ENCODE results near the gene COQ8A. TPM values are rescaled to one million over a fixed set of nuclear protein-coding genes. Genes with fewer than 3 reads are reported as not detected.

Gene COQ8A
- total RNA-seq, 4 donors from 2014 or later, result 73.1 to 118 (median 80.9) TPM

DNA sequence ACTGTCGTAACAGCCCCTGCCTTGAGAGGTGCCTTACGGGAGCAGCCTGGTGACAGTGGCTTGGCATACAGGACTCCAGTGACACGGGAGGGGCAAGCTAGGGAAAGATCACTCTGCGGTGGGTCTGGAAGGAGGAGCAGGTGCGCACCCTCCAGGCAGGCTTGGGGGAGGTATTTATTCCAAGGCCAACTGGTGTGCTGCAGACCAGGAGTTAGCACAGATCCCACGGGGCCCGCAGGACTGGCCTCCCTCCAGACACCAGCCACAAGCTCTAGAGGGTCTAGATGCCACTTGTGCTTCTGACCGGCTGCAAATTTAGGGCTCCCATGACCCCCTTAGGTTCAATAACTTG lies 47.6 kb upstream of the COQ8A start:
- no peak overlapping the region for H3K27ac ChIP-seq (replicated peaks in 1 of 4)
- H3K36me3 ChIP-seq, result peaks cover 49 to 100% (median 94%) of the 10 kb centered on the region in 4 donors
- no peak for DNase-seq (ENCODE audit: extremely low spot score)

DNA sequence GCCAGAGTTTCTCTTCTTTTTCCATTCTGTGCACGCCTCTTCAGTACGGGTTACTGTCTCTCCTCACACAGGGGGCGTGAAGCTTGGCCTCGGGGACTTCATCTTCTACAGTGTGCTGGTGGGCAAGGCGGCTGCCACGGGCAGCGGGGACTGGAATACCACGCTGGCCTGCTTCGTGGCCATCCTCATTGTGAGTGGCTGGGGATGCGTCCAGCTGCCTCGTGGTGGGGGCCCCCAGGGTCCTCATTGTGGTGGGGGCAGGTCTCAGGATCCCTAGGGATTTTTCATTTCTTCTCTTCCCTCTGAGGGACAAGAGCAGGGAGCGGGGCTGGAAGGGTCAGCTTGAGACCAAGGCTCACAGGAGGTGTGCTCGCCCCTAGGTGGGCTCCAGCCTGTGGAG lies 46.2 kb upstream of the COQ8A start:
- DNase-seq (ENCODE audit: extremely low spot score), result no peak
- Histone ChIP-seq H3K36me3 (peaks cover 55 to 100% (median 87%) of the 10 kb centered on the region in 4 donors), H3K27ac (replicated peaks in 1 of 4) (no peak overlapping the region), H3K4me1 (peaks cover 0 to 10% (median 3%) of the 10 kb centered on the region in 4 donors), H3K27me3 (no peaks in the 10 kb centered on the region), H3K4me3 (no peak overlapping the region), H3K9me3 (no peaks in the 10 kb centered on the region)
- 90% methylated on average over 12 of the region's 13 CpGs for WGBS
- TF ChIP-seq POLR2AphosphoS5 (IDR thresholded peaks at IDR 0.05), result no peak
- intact Hi-C loops (cut with DNase I), result no loop called here

More for the DNA sequence above, 47.6 kb upstream of the COQ8A start:
- H3K27me3 ChIP-seq, result no peaks in the 10 kb centered on the region
- peaks cover 0 to 10% (median 3%) of the 10 kb centered on the region in 4 donors for H3K4me1 ChIP-seq
- WGBS, result 88% methylated on average over 6 of the region's 8 CpGs
- H3K4me3 ChIP-seq, result no peak overlapping the region
- intact Hi-C loops (cut with DNase I), result no loop called here
- no peaks in the 10 kb centered on the region for H3K9me3 ChIP-seq
- TF ChIP-seq POLR2A (IDR thresholded peaks at IDR 0.05; ENCODE audit: low read depth) (no peak), POLR2AphosphoS5 (IDR thresholded peaks at IDR 0.05) (no peak), EP300 (IDR thresholded peaks at IDR 0.05) (no peak)
- TF ChIP-seq, protein P1, sequence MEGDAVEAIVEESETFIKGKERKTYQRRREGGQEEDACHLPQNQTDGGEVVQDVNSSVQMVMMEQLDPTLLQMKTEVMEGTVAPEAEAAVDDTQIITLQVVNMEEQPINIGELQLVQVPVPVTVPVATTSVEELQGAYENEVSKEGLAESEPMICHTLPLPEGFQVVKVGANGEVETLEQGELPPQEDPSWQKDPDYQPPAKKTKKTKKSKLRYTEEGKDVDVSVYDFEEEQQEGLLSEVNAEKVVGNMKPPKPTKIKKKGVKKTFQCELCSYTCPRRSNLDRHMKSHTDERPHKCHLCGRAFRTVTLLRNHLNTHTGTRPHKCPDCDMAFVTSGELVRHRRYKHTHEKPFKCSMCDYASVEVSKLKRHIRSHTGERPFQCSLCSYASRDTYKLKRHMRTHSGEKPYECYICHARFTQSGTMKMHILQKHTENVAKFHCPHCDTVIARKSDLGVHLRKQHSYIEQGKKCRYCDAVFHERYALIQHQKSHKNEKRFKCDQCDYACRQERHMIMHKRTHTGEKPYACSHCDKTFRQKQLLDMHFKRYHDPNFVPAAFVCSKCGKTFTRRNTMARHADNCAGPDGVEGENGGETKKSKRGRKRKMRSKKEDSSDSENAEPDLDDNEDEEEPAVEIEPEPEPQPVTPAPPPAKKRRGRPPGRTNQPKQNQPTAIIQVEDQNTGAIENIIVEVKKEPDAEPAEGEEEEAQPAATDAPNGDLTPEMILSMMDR (IDR thresholded peaks at IDR 0.05), result no peak

DNA sequence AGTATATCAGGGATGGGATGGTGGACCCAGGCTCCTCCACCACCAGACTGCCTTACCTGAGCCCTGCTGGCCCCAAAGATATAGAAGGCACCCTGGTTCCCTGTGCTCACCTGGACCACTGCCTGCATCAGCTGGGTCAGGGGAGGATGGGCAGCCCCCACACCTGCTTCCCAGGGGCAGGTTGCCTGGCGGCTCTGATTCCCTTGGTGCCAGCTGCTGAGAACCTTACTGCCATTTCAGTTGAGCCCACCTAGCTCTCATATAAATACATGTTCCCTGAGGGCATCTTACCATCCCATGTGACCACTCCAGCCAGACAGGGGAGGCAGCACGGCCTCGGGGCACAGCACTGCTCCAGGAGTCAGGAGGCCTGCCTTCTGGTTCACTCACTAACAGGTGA lies 45.3 kb upstream of the COQ8A start:
- H3K27me3 ChIP-seq, result no peaks in the 10 kb centered on the region
- intact Hi-C loops (cut with DNase I), result no loop called here
- no peak overlapping the region for H3K4me3 ChIP-seq
- H3K36me3 ChIP-seq, result peaks cover 53 to 100% (median 84%) of the 10 kb centered on the region in 4 donors
- no peaks in the 10 kb centered on the region for H3K9me3 ChIP-seq
- H3K27ac ChIP-seq (replicated peaks in 1 of 4), result no peak overlapping the region
- H3K4me1 ChIP-seq, result peaks cover 0 to 10% (median 3%) of the 10 kb centered on the region in 4 donors
- TF ChIP-seq POLR2A (IDR thresholded peaks at IDR 0.05; ENCODE audit: low read depth) (no peak), POLR2AphosphoS5 (IDR thresholded peaks at IDR 0.05) (no peak), EP300 (IDR thresholded peaks at IDR 0.05) (no peak)
- TF ChIP-seq, protein P1 (IDR thresholded peaks at IDR 0.05), result no peak
- DNase-seq (ENCODE audit: extremely low spot score), result no peak
- WGBS, result no CpG with 5 or more reads among the region's 3 CpGs

DNA sequence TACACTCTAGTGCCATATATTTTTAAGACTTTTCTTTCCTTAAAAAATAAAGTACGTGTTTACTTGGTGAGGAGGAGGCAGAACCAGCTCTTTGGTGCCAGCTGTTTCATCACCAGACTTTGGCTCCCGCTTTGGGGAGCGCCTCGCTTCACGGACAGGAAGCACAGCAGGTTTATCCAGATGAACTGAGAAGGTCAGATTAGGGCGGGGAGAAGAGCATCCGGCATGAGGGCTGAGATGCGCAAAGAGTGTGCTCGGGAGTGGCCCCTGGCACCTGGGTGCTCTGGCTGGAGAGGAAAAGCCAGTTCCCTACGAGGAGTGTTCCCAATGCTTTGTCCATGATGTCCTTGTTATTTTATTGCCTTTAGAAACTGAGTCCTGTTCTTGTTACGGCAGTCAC lies 44.5 kb upstream of the COQ8A start:
- H3K4me1 ChIP-seq, result peaks cover 0 to 10% (median 3%) of the 10 kb centered on the region in 4 donors
- no peaks in the 10 kb centered on the region for H3K9me3 ChIP-seq
- DNase-seq (ENCODE audit: extremely low spot score), result no peak
- 81% methylated on average over 11 of the region's 11 CpGs for WGBS
- intact Hi-C loops (cut with DNase I), result no loop called here
- H3K36me3 ChIP-seq, result peaks cover 52 to 100% (median 84%) of the 10 kb centered on the region in 4 donors
- no peak overlapping the region for H3K27ac ChIP-seq (replicated peaks in 1 of 4)
- H3K4me3 ChIP-seq, result no peak overlapping the region
- no peaks in the 10 kb centered on the region for H3K27me3 ChIP-seq
- TF ChIP-seq, protein P1 (IDR thresholded peaks at IDR 0.05), result no peak
- TF ChIP-seq POLR2A (IDR thresholded peaks at IDR 0.05; ENCODE audit: low read depth), result no peak
- TF ChIP-seq POLR2AphosphoS5 (IDR thresholded peaks at IDR 0.05), result no peak
- no peak for TF ChIP-seq EP300 (IDR thresholded peaks at IDR 0.05)

DNA sequence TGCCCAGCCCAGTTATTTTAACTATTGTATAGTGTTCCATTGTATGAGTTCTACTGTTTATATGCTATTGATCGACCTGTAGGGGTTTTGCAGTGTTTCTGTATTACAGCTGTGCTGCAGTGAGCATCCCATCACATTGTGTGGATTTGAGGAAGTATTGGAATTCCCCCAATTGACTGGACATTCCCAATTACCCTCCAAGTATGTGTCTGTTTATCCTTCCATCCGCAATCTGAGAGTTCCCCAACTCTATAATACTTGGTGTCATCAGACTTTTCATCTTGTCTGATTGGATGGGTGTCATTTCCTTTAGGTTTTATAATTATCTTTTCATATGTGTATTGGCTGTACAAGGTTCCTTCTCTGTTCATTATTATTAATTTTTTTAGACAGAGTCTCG lies 41.8 kb upstream of the COQ8A start:
- 100% methylated on average over 3 of the region's 3 CpGs for WGBS
- no peak for DNase-seq (ENCODE audit: extremely low spot score)
- intact Hi-C loops (cut with DNase I), result no loop called here
- Histone ChIP-seq H3K9me3 (no peaks in the 10 kb centered on the region), H3K27me3 (no peaks in the 10 kb centered on the region), H3K36me3 (peaks cover 44 to 81% (median 66%) of the 10 kb centered on the region in 4 donors), H3K27ac (replicated peaks in 1 of 4) (no peak overlapping the region), H3K4me1 (peaks cover 0 to 5% (median 1%) of the 10 kb centered on the region in 4 donors), H3K4me3 (no peak overlapping the region)
- TF ChIP-seq, protein P1 (IDR thresholded peaks at IDR 0.05), result no peak
- TF ChIP-seq POLR2AphosphoS5 (IDR thresholded peaks at IDR 0.05) (no peak), EP300 (IDR thresholded peaks at IDR 0.05) (no peak), POLR2A (IDR thresholded peaks at IDR 0.05; ENCODE audit: low read depth) (no peak)

All from esophagus muscularis mucosa (tissue), 4 donors.